Breast epithelium (tissue), 3 donors: ENCODE measurements around the gene LPP.

Experiments used
- CTCF ChIP-seq, 3 donors: fragments of 450-650 bp; IDR thresholded peaks; one replicate each; pipeline ENCODE4 v1.5.1; 2016 to 2017; ENCODE audit warnings: antibody characterized with exemption in 3 of 3, mild to moderate bottlenecking in 3 of 3, moderate library complexity in 3 of 3
- POLR2AphosphoS5 ChIP-seq, 3 donors: sonication (generic); formaldehyde crosslinking; IDR thresholded peaks; one replicate each; pipeline ENCODE4 v1.6.1; 2017; ENCODE audit warnings: antibody characterized with exemption in 3 of 3

- no peak for TF ChIP-seq CTCF (IDR thresholded peaks at IDR 0.05)
- TF ChIP-seq POLR2AphosphoS5 (IDR thresholded peaks at IDR 0.05): no peak
Measured at GRCh38 chr3:188421836-188422540, 268.0 kb downstream of the LPP start.
